HG03159 (cell line): ENCODE data around the gene TPGS1.

Experiments
- ATAC-seq: cut with Tn5 transposase; IDR thresholded peaks from one replicate; pipeline ENCODE4 v1.9.1; 2021; ENCODE audit warnings: mild to moderate bottlenecking, moderate library complexity; ENCODE audit not compliant: unreplicated experiment

Gene TPGS1

GRCh38 chr19:517721-518597 is 10.7 kb downstream of the TPGS1 start:
- no peak for ATAC-seq

GRCh38 chr19:518598-519231 is 11.4 kb downstream of the TPGS1 start:
- ATAC-seq = no peak

- ATAC-seq = no peak
Measured at GRCh38 chr19:519449-519865, 12.2 kb downstream of the TPGS1 start.

GRCh38 chr19:522726-523125 is 15.4 kb downstream of the TPGS1 start:
- no peak for ATAC-seq

GRCh38 chr19:524062-524674 is 16.9 kb downstream of the TPGS1 start:
- ATAC-seq = no peak

GRCh38 chr19:525029-525428 is 17.7 kb downstream of the TPGS1 start:
- no peak for ATAC-seq

- no peak for ATAC-seq
Measured at GRCh38 chr19:525857-526419, 18.6 kb downstream of the TPGS1 start.

GRCh38 chr19:530134-531008 is 23.1 kb downstream of the TPGS1 start:
- ATAC-seq = no peak

GRCh38 chr19:531009-531752 is 23.9 kb downstream of the TPGS1 start:
- ATAC-seq = peak; percentile 67

GRCh38 chr19:531753-532560 is 24.7 kb downstream of the TPGS1 start, which contains the start of gene CDC34:
TSS of gene CDC34 (plus strand) at chr19:531760. CDS start at chr19:531932, 172 bp downstream.
- peak; percentile 11 for ATAC-seq

GRCh38 chr19:532561-533363 is 25.5 kb downstream of the TPGS1 start:
- ATAC-seq = peak; percentile 8

GRCh38 chr19:533364-534058 is 26.2 kb downstream of the TPGS1 start:
- ATAC-seq = no peak

- ATAC-seq = no peak
Measured at GRCh38 chr19:534088-534487, 26.8 kb downstream of the TPGS1 start.

GRCh38 chr19:535017-535835 is 27.9 kb downstream of the TPGS1 start:
- ATAC-seq = no peak

- no peak for ATAC-seq
Measured at GRCh38 chr19:536031-536880, 29.0 kb downstream of the TPGS1 start.
